OCI-LY7 (cell line): ENCODE data around the gene NAXE.

Experiments used
- EZH2phosphoT487 ChIP-seq: fragments of 200-600 bp; sonication (generic); IDR thresholded peaks from 2 replicates; pipeline ENCODE4 v1.6.1; 2018; ENCODE audit warnings: low read depth, borderline replicate concordance, mild to moderate bottlenecking, mixed run types, antibody characterized with exemption, low read length, moderate library complexity, mixed read lengths
- TF ChIP-seq, protein P1 (sequence below): fragments of 200-600 bp; sonication (generic); conservative IDR thresholded peaks from 2 replicates; pipeline ENCODE4 v1.5.1; 2014; ENCODE audit warnings: mild to moderate bottlenecking, antibody characterized with exemption, low read length, moderate library complexity, mixed read lengths

- TF ChIP-seq, protein P1, sequence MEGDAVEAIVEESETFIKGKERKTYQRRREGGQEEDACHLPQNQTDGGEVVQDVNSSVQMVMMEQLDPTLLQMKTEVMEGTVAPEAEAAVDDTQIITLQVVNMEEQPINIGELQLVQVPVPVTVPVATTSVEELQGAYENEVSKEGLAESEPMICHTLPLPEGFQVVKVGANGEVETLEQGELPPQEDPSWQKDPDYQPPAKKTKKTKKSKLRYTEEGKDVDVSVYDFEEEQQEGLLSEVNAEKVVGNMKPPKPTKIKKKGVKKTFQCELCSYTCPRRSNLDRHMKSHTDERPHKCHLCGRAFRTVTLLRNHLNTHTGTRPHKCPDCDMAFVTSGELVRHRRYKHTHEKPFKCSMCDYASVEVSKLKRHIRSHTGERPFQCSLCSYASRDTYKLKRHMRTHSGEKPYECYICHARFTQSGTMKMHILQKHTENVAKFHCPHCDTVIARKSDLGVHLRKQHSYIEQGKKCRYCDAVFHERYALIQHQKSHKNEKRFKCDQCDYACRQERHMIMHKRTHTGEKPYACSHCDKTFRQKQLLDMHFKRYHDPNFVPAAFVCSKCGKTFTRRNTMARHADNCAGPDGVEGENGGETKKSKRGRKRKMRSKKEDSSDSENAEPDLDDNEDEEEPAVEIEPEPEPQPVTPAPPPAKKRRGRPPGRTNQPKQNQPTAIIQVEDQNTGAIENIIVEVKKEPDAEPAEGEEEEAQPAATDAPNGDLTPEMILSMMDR: no peak
- TF ChIP-seq EZH2phosphoT487: no peak
These were observed 12.1 kb upstream of the NAXE start, which contains the start of gene TTC24 for GRCh38 chr1:156579472-156579871.
